HG02981 (cell line): ENCODE data around the gene CD8B2.
"Not testable (repeated sequence)": the region's sequence is repeated elsewhere in the genome, so short reads cannot be mapped to it uniquely, and the experiment has no call there.

Experiments used
- ATAC-seq: cut with Tn5 transposase; IDR thresholded peaks from one replicate; pipeline ENCODE4 v1.9.1; 2021; ENCODE audit warnings: mild to moderate bottlenecking, moderate library complexity; ENCODE audit not compliant: unreplicated experiment

Gene CD8B2

DNA sequence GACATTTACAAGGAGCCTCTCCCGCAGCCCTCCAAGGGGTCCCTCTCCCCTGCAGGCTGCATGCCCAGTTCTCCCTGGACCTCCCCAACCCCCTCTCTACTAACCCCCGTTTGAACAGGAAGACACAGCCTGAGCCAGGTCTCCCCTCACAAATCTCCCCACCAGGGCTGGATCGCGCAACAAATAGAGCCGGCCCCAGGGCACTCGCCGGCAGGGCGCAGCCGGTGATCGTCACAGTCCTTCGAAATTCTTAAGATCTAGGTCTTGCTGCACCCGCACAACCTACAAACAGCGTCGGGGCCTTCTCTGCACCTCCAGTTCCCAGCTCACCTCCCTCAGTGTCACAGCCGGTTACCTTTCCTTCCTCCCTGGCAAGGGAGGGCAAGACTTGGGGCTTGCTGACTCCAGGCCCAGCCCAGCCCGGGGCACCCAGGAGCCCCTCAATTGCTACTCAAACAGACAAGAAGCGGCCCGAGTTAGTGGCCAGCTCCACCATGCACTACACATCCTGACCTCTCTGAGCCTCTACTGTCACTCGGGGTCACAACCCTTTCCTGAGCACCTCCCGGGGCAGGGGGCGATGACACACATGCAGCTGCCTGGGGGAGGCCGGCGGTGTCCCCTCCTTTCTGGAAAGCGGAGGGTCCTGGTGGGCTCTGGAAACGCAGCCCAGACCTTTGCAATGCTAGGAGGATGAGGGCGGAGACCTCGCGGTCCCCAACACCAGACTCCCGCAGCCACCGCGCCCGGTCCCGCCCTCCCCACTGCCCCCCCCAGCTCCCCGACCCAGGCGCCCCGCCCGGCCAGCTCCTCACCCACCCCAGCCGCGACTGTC, at the start of gene CD8B2:
CD8B2 (plus strand) TSS at position 814 of the 835 bp plus-strand sequence. CDS start 63 bp downstream, outside the sequence.
- not testable (repeated sequence) for ATAC-seq

- not testable (repeated sequence) for ATAC-seq
These were observed 25.3 kb upstream of the CD8B2 start for GRCh38 chr2:106461882-106462281.

DNA sequence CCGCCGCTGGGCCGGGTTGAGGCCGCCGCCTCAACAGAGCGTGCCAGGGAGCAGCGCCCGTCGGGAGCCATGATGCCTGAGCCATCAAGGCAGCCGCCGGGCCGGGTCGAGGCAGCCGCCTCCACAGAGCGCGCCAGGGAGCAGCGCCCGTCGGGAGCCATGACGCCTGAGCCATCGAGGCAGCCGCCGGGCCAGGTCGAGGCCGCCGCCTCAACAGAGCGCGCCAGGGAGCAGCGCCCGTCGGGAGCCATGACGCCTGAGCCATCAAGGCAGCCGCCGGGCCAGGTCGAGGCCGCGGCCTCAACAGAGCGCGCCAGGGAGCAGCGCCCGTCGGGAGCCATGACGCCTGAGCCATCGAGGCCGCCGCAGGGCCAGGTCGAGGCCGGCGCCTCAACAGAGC, 19.6 kb upstream of the CD8B2 start:
- not testable (repeated sequence) for ATAC-seq

DNA sequence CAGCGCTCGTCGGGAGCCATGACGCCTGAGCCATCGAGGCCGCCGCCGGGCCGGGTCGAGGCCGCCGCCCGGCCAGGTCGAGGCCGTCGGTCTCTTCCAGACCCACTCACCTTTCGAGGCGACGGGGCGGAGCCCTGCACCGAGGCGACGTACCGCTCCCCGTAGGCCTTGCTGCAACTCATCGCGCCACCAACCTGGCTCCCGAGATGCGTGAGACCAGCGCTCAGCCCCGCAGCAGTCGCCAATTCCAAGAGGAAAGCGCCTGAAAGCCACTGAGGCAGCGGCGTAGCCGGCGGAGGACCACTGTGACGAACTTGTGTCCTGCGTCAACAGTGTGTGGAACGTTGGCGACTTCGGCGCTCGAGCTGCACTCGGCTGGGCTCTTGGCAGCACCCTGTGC, 19.1 kb upstream of the CD8B2 start, which contains the start of gene RGPD3:
RGPD3 (minus strand) TSS at position 307 of the 400 bp plus-strand sequence; CDS start at position 182, 125 bp downstream.
- ATAC-seq: not testable (repeated sequence)

DNA sequence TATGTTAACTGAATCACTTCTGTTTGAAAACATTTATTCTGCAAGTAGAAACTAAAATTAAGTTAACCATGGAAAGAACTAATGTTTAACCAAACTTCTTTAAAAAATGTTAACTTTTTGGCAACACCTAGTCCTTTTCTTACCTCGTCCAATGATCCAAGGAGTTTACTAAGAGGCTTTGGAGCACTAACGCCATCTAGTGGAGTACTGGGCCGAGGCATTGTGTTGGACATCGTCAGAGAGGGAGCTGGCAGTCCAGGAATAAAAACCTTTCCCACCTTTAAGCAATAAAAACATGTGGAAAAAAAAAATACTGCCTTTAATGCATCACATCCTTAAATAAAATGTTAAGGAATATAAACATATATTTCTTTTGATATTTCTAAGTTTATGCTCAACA, 16.5 kb upstream of the CD8B2 start:
- not testable (repeated sequence) for ATAC-seq

DNA sequence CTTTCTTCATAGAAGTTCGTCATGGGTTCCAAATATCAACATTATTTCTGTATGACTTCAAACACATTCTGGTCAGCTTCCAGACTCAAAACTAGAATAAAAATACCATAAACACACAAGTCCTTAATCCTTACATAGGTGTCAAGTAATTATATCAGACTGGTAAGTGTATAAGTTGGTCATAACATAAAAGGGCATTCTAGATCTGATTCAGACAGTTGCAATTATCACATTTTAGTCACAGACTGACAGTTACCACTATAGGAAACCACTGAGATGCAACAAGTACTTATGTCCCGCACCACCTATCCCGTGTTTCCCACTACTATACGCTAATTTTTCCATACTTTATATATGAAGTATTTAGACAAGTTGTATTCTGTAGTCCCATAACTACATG, 9.5 kb upstream of the CD8B2 start:
- ATAC-seq: not testable (repeated sequence)

- ATAC-seq: not testable (repeated sequence)
These were observed 7.6 kb upstream of the CD8B2 start for GRCh38 chr2:106479563-106479962.

DNA sequence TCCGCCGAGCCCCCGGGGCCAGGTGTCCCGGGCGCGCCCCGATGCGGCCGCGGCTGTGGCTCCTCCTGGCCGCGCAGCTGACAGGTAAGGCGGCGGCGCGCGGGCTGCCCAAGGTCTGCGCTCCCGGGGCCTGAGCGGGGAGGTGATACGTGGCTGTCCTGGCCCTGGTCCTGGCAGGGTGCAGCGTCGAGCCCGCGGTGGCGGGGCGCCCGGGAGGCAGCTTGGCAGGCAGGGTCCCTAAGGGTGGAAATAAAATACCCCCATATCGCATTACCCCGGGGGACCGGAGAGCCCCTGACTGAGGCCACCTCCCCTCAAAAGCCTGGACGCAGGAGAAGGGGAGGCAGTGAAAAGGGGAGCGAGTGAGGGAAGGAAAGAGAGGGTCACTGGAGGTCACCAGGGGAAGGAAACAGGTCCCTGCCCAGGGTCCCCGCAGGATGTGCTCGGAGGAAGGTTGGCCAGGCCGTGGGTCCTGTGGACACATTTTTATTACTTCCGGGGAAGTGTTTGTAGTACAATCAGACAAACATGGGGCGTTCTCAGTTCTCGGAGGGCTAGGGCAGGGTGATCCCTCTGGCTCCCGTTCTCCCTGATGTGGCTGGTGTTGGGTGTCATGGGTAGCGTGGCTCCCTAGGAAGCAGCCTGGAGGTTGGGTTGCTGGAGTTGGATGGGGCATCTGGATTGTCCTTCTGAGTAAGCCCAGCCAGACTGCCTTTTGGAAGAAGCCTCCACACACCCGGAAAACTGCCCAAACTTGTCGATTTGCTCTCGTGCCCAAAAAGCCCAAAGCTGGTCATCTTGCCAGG, 425 bp downstream of the CD8B2 start:
- not testable (repeated sequence) for ATAC-seq

DNA sequence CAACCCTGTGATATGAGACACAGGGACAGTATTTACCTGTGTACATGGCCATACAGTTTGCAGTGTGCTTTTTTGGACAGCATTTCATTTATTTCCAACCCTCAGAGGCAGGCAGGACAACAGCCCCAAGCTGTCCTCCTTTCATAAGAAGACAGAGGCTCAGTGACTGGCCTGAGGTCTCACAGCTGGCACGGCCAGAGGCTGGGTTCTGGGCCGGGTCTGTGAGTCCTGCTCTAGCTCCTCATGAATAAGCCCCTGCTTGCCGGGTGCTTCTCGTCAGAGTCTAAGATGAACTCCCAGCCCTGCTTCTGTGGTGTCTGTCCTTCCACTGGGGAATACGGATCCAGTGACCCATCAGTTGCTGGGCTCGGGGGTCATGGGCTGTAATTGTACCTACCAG, 2.5 kb downstream of the CD8B2 start:
- ATAC-seq: not testable (repeated sequence)

DNA sequence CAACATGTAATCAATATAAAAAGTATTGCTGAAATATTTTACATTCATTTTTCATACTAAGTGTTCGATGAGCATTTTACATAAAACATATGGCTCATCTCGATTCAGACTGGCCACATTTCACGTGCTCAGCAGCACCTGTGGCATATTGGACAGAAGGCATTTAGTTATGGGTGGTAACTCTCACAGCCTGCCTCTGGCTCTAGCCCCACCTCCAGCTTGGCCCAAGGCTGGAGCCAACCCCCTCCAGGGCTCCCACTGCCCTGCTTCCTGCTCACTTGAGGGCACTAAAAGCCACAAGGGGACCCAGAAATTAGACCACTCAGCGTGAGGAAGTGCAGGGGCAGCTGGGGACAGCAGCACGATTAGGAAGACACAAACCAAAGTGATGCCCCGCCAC, 5.2 kb downstream of the CD8B2 start:
- ATAC-seq: not testable (repeated sequence)

GRCh38 chr2:106492913-106493312, 5.7 kb downstream of the CD8B2 start:
- not testable (repeated sequence) for ATAC-seq

GRCh38 chr2:106498549-106498948, 11.4 kb downstream of the CD8B2 start:
- ATAC-seq: not testable (repeated sequence)

GRCh38 chr2:106500350-106500749, 13.2 kb downstream of the CD8B2 start:
- ATAC-seq: not testable (repeated sequence)

DNA sequence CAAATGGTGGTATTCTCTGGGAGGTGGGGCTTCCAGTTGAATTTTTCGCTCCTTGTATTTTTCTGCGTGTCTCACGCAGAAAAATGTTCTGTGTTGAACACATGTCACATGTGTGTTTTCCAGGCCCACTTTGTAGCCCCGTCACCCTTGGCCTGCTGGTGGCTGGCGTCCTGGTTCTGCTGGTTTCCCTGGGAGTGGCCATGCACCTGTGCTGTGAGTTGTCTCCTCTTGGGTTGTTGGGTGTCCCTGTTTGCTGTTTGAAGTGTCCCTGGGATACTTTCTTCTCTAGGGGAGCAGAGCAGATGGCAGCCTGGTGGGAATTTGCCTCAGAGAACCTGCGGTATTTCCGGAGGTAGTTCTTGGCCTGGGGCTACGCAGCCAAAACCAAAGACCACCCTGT, 15.2 kb downstream of the CD8B2 start:
- not testable (repeated sequence) for ATAC-seq

DNA sequence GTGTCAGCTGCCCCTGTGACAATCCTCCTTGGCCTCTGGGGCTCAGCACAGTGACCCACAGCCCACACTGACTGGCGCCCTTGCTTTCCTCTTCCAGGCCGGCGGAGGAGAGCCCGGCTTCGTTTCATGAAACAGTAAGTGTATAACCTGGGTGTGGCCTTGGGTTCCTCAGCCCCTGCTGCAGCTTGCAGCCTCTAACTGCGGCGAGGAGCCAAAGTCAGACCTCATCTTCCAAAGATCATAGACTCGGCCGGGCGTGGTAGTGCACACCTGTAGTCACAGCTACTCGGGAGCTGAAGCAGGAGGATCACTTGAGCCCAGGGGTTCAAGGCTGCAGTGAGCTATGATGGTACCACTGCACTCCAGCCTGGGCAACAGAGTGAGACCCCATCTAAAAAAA, 17.0 kb downstream of the CD8B2 start:
- ATAC-seq: not testable (repeated sequence)

DNA sequence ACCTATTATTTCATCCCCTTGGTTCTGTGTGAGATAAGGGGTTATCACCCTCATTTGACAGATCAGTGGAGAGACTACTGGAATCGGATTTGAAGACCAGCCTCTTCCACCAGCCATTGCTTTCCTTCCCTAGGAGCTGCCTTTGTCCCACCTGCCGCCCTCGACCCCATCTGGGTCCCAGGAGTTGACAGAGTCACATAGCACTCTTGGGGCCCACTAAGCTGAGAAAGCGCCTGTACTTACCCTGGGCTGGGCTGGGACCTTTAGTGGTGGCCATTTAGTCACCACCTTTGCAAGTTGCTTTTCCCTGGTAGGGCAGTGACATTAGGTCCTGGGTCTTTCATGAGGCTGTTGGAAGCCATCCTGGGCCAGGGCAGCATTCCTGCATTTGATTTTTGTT, 17.6 kb downstream of the CD8B2 start:
- not testable (repeated sequence) for ATAC-seq

GRCh38 chr2:106506002-106506687, 19.0 kb downstream of the CD8B2 start:
- not testable (repeated sequence) for ATAC-seq

DNA sequence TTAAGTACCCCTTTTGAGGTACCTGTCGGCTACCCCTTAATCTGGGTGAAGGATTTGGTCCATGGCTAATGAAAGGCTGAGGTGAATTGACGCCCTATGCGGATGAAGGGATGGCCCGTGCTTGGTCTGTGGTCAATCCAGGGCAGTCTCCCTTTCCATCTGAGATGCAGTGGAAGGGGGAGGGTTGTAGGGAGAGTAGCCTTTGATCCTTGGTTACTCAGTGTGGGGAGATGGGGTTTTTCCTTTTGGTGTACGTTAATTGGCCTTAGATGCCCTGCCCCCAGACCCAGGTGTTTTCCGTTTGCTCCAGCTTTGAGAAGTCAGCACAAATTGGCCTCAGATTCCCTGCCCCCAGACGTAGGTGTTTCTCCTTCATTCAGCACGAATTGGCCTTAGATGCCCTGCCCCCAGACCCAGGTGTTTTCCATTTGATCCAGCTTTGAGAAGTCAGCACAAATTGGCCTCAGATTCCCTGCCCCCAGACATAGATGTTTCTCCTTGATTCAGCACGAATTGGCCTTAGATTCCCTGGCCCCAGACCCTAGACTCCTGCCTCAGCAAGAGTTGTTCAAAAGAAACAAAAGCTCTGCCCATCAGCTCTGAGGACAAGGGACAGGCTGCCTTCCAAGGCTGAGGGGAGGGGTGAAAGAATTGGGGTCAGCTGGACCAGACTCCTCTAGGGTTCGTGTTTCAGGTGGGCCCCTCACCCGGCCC, 21.7 kb downstream of the CD8B2 start:
- not testable (repeated sequence) for ATAC-seq

GRCh38 chr2:106509374-106509770, 22.2 kb downstream of the CD8B2 start:
- ATAC-seq: not testable (repeated sequence)

GRCh38 chr2:106510791-106511190, 23.6 kb downstream of the CD8B2 start:
- not testable (repeated sequence) for ATAC-seq
